RWPE2 (cell line): Measurements from ENCODE around the gene ETV6.

Experiments
- ATAC-seq: fragments of 200-7000 bp; cut with Tn5 transposase; 3 replicates; pipeline ENCODE4 v1.9.1; 2021; ENCODE audit warnings: low read depth
- DNase-seq: peaks from one replicate; pipeline ENCODE4 v3.0.0-alpha.2; 2020; ENCODE audit warnings: low spot score
- H3K27ac ChIP-seq: fragments of 450-650 bp; 2 replicates; pipeline ENCODE4 v1.5.1; 2017; ENCODE audit warnings: mild to moderate bottlenecking; ENCODE audit not compliant: poor library complexity, severe bottlenecking
- H3K27me3 ChIP-seq: fragments of 250-450 bp; sonication (Bioruptor Pico); 2 replicates; pipeline ENCODE4 v1.5.1; 2021; ENCODE audit warnings: mild to moderate bottlenecking, moderate library complexity; ENCODE audit not compliant: insufficient read depth, poor library complexity, severe bottlenecking
- H3K36me3 ChIP-seq: fragments of 250-450 bp; sonication (Bioruptor Pico); 2 replicates; pipeline ENCODE4 v1.5.1; 2020; ENCODE audit warnings: low read depth, mild to moderate bottlenecking, moderate library complexity
- H3K4me1 ChIP-seq: fragments of 250-450 bp; sonication (Bioruptor Pico); 2 replicates; pipeline ENCODE4 v1.5.1; 2021; ENCODE audit warnings: mild to moderate bottlenecking, moderate library complexity; ENCODE audit not compliant: insufficient read depth, poor library complexity, severe bottlenecking
- H3K4me3 ChIP-seq: fragments of 250-450 bp; sonication (Bioruptor Pico); 2 replicates; pipeline ENCODE4 v1.5.1; 2021; ENCODE audit warnings: mild to moderate bottlenecking, moderate library complexity; ENCODE audit not compliant: severe bottlenecking
- H3K9me3 ChIP-seq: fragments of 250-450 bp; sonication (Bioruptor Pico); 2 replicates; pipeline ENCODE4 v1.5.1; 2021; ENCODE audit warnings: mild to moderate bottlenecking, moderate library complexity; ENCODE audit not compliant: severe bottlenecking
- CTCF ChIP-seq: fragments of 450-650 bp; IDR thresholded peaks from one replicate; pipeline ENCODE4 v1.5.1; 2017; ENCODE audit warnings: mild to moderate bottlenecking, moderate library complexity; ENCODE audit not compliant: poor library complexity, severe bottlenecking

ETV6 gene

GRCh38 chr12:11744410-11744801 is 94.9 kb downstream of the ETV6 start:
- Histone ChIP-seq H3K36me3 (no peaks in the 10 kb centered on the region), H3K4me1 (peaks cover 55% of the 10 kb centered on the region), H3K4me3 (no peak overlapping the region), H3K9me3 (no peaks in the 10 kb centered on the region), H3K27ac (peak overlapping the region; percentile 92), H3K27me3 (no peaks in the 10 kb centered on the region)
- DNase-seq (no peak), ATAC-seq (no peak)
- TF ChIP-seq CTCF = no peak

GRCh38 chr12:11745113-11745512 is 95.6 kb downstream of the ETV6 start:
- no peak for TF ChIP-seq CTCF
- no peaks in the 10 kb centered on the region for H3K36me3 ChIP-seq
- DNase-seq (no peak), ATAC-seq (no peak)
- no peaks in the 10 kb centered on the region for H3K9me3 ChIP-seq
- H3K4me1 ChIP-seq = peaks cover 55% of the 10 kb centered on the region
- H3K4me3 ChIP-seq = no peak overlapping the region
- H3K27me3 ChIP-seq = no peaks in the 10 kb centered on the region
- peak overlapping the region; percentile 92 for H3K27ac ChIP-seq

GRCh38 chr12:11746024-11746771 is 96.7 kb downstream of the ETV6 start:
- DNase-seq = peak; percentile 55
- no peaks in the 10 kb centered on the region for H3K36me3 ChIP-seq
- H3K9me3 ChIP-seq = no peaks in the 10 kb centered on the region
- no peak overlapping the region for H3K4me3 ChIP-seq
- peaks cover 50% of the 10 kb centered on the region for H3K4me1 ChIP-seq
- no peaks in the 10 kb centered on the region for H3K27me3 ChIP-seq
- peak; percentile 90 for ATAC-seq
- H3K27ac ChIP-seq = peak overlapping the region; percentile 92
- no peak for TF ChIP-seq CTCF

GRCh38 chr12:11746940-11747716 is 97.7 kb downstream of the ETV6 start:
- ATAC-seq (no peak), DNase-seq (no peak)
- Histone ChIP-seq H3K9me3 (no peaks in the 10 kb centered on the region), H3K27ac (peak overlapping the region; percentile 92), H3K4me1 (peaks cover 41% of the 10 kb centered on the region), H3K36me3 (no peaks in the 10 kb centered on the region), H3K4me3 (no peak overlapping the region), H3K27me3 (no peaks in the 10 kb centered on the region)
- TF ChIP-seq CTCF = no peak
